EL (cell line): Measurements from ENCODE around the gene FMNL2.

Source experiments
- DNase-seq: peaks from one replicate; pipeline ENCODE4 v3.0.0-alpha.2; 2016

The FMNL2 gene

GRCh38 chr2:152428800-152429582, 94.0 kb downstream of the FMNL2 start:
- no peak for DNase-seq

- DNase-seq, result no peak
Measured at GRCh38 chr2:152430876-152431275, 95.9 kb downstream of the FMNL2 start.

- DNase-seq, result no peak
Measured at GRCh38 chr2:152431370-152432098, 96.6 kb downstream of the FMNL2 start.

- DNase-seq, result peak; percentile 69
Measured at GRCh38 chr2:152432206-152432653, 97.3 kb downstream of the FMNL2 start.

- no peak for DNase-seq
Measured at GRCh38 chr2:152432765-152433164, 97.8 kb downstream of the FMNL2 start.

- DNase-seq, result no peak
Measured at GRCh38 chr2:152433289-152433688, 98.3 kb downstream of the FMNL2 start.

GRCh38 chr2:152433791-152434190, 98.8 kb downstream of the FMNL2 start:
- DNase-seq, result no peak

GRCh38 chr2:152434395-152435182, 99.6 kb downstream of the FMNL2 start:
- no peak for DNase-seq

- DNase-seq, result no peak
Measured at GRCh38 chr2:152436148-152436547, 101.2 kb downstream of the FMNL2 start.

GRCh38 chr2:152437276-152438108, 102.5 kb downstream of the FMNL2 start:
- DNase-seq, result no peak

GRCh38 chr2:152440049-152440448, 105.1 kb downstream of the FMNL2 start:
- DNase-seq, result no peak

GRCh38 chr2:152440460-152440859, 105.5 kb downstream of the FMNL2 start:
- DNase-seq, result no peak

GRCh38 chr2:152441961-152442360, 107.0 kb downstream of the FMNL2 start:
- DNase-seq, result no peak

GRCh38 chr2:152443771-152444170, 108.8 kb downstream of the FMNL2 start:
- DNase-seq, result no peak

- DNase-seq, result no peak
Measured at GRCh38 chr2:152444448-152444847, 109.5 kb downstream of the FMNL2 start.

GRCh38 chr2:152445375-152445774, 110.4 kb downstream of the FMNL2 start:
- no peak for DNase-seq

- DNase-seq, result peak; percentile 90
Measured at GRCh38 chr2:152445791-152446201, 110.8 kb downstream of the FMNL2 start.

- no peak for DNase-seq
Measured at GRCh38 chr2:152446213-152446612, 111.2 kb downstream of the FMNL2 start.

- DNase-seq, result no peak
Measured at GRCh38 chr2:152447897-152448296, 112.9 kb downstream of the FMNL2 start.

- no peak for DNase-seq
Measured at GRCh38 chr2:152448606-152449005, 113.6 kb downstream of the FMNL2 start.

GRCh38 chr2:152449578-152449977, 114.6 kb downstream of the FMNL2 start:
- DNase-seq, result no peak

- DNase-seq, result no peak
Measured at GRCh38 chr2:152450176-152450575, 115.2 kb downstream of the FMNL2 start.
